ENCODE measurements around the gene LRP10.

- TF ChIP-seq CTCF (IDR thresholded peaks at IDR 0.05), result no peak
- TF ChIP-seq EP300 (IDR thresholded peaks at IDR 0.05), result no peak
These were observed 6.6 kb upstream of the LRP10 start for GRCh38 chr14:22864979-22865378.
